HK-2 (cell line): ENCODE measurements around the gene MED7.
A peak's percentile ranks its signal among the peaks of the same experiment; 100 is the strongest.

Experiments
- DNase-seq: peaks from one replicate; pipeline ENCODE4 v3.0.0-alpha.2; 2018; ENCODE audit not compliant: unreplicated experiment

The MED7 gene

DNA sequence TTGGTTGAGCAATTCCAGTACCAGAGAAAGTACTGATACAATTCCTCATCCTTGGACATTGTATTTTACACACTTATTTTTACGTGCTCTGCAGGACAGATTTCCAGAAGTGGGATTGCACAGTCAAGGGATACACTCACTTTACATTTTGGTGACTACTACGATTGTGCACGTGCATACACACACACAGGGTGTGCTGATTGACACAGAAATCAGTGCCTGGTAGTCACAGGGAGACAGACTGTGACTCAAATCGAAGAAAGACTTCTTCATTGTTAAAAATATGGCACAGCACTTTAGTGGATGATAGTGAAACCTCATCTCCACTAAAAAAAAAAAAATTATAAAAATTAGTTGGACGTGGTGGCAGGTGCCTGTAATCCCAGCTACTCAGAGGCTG lies 21.9 kb upstream of the MED7 start:
- DNase-seq: no peak

- no peak for DNase-seq
Measured at GRCh38 chr5:157162919-157163510, 20.4 kb upstream of the MED7 start.

DNA sequence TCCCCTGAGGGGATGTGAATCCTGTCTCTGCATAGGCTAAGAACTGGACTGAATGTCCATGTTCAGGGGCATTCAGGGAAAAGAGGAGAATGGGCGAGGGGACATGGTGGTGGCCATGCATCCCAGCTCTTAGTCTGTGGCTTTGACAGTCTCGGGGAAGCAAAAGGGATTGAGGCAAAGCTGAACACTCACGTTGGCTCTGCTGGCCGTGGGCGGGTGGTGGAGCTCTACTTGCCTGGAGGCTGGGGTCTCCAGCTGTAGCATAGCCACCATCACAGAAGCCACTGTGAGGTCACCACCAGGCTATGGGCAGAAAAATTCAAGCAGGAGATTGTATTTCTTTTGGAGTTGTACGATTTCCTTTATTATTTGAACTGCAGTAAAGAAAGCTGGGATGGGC lies 19.3 kb upstream of the MED7 start:
- no peak for DNase-seq

DNA sequence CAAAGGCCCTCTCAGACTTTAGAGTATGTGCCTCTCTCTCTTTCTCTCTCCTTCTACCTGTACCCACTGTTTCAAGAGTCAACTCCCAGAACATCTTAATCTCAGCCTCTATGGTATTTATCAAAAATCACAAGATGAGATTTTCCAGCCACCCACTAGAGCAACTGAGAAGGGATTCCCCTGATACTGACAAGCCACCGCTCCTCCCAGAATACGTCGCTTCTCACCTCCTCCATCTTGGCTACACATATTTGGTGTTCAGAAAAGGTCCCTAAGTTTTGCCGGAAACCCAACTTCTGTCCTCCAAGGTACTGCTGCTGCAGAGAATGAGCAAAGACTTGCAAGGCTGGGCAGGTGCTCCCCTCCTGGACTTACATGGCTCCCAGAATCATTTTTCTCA lies 17.3 kb upstream of the MED7 start:
- DNase-seq: no peak

GRCh38 chr5:157159209-157159751 lies 16.6 kb upstream of the MED7 start:
- no peak for DNase-seq

GRCh38 chr5:157157293-157157891 lies 14.7 kb upstream of the MED7 start:
- no peak for DNase-seq

DNA sequence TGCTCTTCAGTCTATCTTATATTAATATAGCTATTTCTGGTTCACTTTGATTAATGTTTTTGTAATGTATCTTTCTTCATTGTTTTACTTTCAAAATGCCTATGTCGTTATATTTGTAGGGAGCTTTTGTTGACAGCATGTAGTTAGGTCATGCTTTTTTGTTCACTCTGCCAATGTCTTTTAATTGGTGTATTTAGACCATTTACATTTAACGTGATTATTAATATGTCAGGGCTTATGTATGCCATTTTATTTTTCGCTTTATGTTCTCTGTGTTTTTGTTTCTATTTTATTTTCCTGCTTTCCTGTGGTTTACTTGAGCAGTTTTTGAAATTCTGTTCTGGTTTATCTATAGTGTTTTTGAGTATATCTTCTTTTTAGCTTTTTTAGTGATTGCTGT lies 12.6 kb upstream of the MED7 start:
- no peak for DNase-seq

GRCh38 chr5:157150995-157151394 lies 8.3 kb upstream of the MED7 start:
- DNase-seq: no peak

- peak; percentile 42 for DNase-seq
Measured at GRCh38 chr5:157148734-157149615, 6.3 kb upstream of the MED7 start.

DNA sequence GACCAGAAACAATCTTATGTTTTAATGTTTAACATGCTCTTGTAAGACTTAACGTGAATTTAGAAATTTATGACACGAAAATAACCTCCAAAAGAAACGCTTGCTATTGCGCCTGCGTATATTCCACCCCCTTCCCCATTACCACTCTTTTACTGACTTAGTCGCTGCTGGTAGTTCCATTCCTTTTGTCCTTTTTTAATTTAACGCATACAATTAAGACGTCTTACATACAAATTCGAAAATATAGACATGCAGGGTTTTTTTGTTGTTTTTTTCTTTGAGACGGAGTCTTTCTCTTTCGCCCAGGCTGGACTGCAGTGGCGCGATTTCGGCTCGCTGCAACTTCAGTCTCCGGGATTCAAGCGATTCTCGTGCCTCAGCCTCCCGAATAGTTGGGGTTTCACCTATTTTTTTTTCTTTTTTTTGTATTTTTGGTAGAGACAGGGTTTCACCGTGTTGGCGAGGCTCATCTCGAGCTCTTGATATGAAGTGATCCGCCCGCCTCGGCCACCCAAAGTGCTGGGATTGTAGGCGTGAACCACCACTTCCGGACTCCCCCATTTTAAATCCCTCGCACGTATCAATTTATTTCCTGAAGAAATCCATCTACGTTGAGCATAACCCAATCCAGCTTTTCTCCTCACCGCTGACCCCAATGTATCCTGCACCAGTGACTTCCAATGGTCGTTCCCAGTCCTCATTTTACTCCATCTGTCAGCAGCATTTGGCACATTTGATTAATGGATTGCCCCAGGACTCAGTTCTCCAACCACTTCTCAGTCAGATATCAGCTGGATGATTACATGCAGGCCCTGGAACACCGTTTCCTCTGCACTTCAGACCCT lies 684 bp upstream of the MED7 start:
- DNase-seq: peak; percentile 45

- no peak for DNase-seq
Measured at GRCh38 chr5:157137691-157138090, 5.0 kb downstream of the MED7 start.

- DNase-seq: no peak
Measured at GRCh38 chr5:157132281-157132612, 10.4 kb downstream of the MED7 start.

- no peak for DNase-seq
Measured at GRCh38 chr5:157130925-157131324, 11.7 kb downstream of the MED7 start.

GRCh38 chr5:157121709-157122108 lies 21.0 kb downstream of the MED7 start:
- no peak for DNase-seq

GRCh38 chr5:157120102-157120501 lies 22.6 kb downstream of the MED7 start:
- no peak for DNase-seq

DNA sequence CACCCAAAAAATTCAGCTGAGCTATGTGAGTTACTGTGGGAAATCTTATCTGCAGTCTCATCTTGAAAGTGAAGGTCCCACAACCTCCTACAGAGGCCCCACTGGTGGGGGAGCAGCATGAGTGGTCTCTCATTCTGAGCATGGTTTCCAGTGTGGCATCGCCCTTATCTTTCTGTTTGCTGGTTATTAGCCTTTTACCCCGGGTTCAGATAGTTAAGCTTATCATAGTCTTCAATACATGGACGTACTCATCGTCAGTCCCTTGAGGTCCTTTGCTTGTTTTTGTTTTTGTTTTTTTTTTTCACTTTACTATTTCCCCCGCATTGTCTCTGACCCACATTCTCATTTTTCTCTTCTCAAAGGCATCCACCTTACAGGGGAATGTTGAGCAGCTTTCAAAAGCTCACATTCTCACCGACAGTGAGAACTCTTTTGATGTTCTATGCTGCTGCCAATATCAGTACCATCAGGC lies 26.1 kb downstream of the MED7 start:
- DNase-seq: no peak

DNA sequence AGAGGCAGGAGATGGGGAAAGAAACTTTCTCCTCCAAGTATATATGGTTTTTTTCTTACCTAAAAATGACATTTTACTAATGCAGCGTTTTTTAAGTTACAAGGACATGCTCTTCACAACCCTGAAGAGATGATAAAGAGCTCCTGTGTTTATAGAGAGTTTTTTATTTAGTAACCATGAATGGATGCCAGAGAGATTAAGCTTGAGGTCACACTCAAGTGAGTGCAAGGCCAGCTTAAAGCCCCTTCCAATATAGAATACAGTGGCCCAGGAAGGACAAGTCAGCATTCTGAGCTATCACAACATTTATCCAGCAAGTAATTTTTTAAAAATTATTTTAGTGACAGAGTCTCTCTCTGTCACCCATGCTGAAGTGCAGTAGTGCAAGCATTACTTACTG lies 27.2 kb downstream of the MED7 start:
- DNase-seq: no peak

GRCh38 chr5:157115012-157115411 lies 27.7 kb downstream of the MED7 start:
- DNase-seq: no peak

GRCh38 chr5:157113002-157113401 lies 29.7 kb downstream of the MED7 start:
- no peak for DNase-seq

GRCh38 chr5:157109744-157110143 lies 32.9 kb downstream of the MED7 start:
- DNase-seq: no peak

DNA sequence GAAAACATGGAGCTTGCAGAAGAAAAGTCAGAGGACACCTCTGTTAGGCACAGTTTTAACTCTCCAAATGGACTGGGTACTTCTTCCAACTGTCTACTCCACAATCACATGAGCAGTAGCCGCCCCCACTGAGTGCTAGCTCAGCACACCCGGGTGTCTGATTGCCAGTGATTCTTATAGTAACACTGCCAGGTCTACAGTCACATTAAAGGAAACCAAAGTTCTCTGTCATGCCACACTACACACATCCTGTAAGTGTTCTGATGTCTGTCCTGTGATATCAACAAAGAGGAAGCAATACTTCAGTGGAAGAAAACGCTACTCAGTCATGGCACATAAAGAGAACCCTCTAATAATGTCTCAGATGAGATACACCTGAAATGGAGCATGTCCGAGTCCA lies 33.7 kb downstream of the MED7 start, which contains the start of gene HAVCR2:
TSS of gene HAVCR2 (minus strand) at position 69 of the 400 bp plus-strand sequence. CDS start at position 8, 61 bp downstream.
- no peak for DNase-seq

DNA sequence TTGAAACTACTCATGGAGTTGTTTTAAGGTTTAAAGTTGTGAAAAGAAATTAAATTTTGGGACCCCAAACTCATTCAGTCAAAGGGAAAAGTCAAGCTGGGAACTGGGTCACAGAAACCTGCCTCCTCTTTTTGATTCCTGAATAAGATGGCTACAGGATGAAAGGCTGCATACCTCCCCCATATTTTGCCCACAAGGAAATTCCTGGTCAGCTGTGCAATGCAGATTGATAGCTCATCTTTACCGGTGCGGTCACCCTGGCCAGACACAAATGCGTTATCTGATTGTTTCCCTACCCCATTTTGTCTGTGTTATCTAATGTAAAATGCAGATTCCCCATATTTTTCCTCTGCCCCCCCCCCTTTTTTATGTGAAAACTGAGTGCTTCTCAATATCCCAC lies 35.2 kb downstream of the MED7 start:
- DNase-seq: no peak
